Esophagus squamous epithelium (tissue), 5 donors: ENCODE data around the gene ITPK1. TPM values are rescaled to one million over a fixed set of nuclear protein-coding genes. Genes with fewer than 3 reads are reported as not detected.

ENCODE experiments used
- DNase-seq: peaks from one replicate; lab custom pipeline; 2025; lab: John Stamatoyannopoulos, UW
- H3K27ac ChIP-seq, 4 donors: fragments of 200-600 bp; sonication (generic); one replicate each; pipeline ENCODE4 v1.5.1; 2016 to 2019; ENCODE audit warnings: mild to moderate bottlenecking in 1 of 4
- H3K27me3 ChIP-seq, 4 donors: fragments of 200-600 bp; sonication (generic); 1 replicate in 3 of 4; 2 replicates in 1 of 4; pipeline versions ENCODE4 v1.5.1 to v1.6.0; 2017 to 2021; ENCODE audit warnings: antibody characterized with exemption in 1 of 4
- H3K36me3 ChIP-seq, 3 donors: fragments of 200-600 bp; sonication (generic); one replicate each; pipeline ENCODE4 v1.5.1; 2016 to 2019
- H3K4me1 ChIP-seq, 3 donors: fragments of 200-600 bp; sonication (generic); one replicate each; pipeline ENCODE4 v1.5.1; 2017 to 2019
- H3K4me3 ChIP-seq, 4 donors: fragments of 200-600 bp; sonication (generic); 1 replicate in 3 of 4; 2 replicates in 1 of 4; pipeline ENCODE4 v1.5.1; 2016 to 2019; ENCODE audit warnings: mild to moderate bottlenecking in 2 of 4, moderate library complexity in 1 of 4
- H3K9me3 ChIP-seq, 3 donors: fragments of 200-600 bp; sonication (generic); one replicate each; pipeline ENCODE4 v1.5.1; 2016 to 2019
- CTCF ChIP-seq, 6 experiments: fragments of 450-650 bp in 4 of 6; fragments of 200-600 bp in 2 of 6; sonication (generic) in 2 of 6; IDR thresholded peaks; one replicate each; pipeline ENCODE4 v1.5.1; 2016 to 2019; ENCODE audit warnings: antibody characterized with exemption in 6 of 6, mild to moderate bottlenecking in 4 of 6, moderate library complexity in 4 of 6
- POLR2A ChIP-seq, 4 donors: fragments of 450-650 bp; IDR thresholded peaks; one replicate each; pipeline ENCODE4 v1.6.1; 2017; ENCODE audit warnings: antibody characterized with exemption in 4 of 4, mild to moderate bottlenecking in 4 of 4, moderate library complexity in 3 of 4
- WGBS, 2 donors: methylation state at CpG; one replicate each; pipeline ENCODE4 v1.1.5; 2018; 5-methylcytosine and 5-hydroxymethylcytosine counted together
- intact Hi-C: fragments of 100-400 bp; cut with DNase I; formaldehyde crosslinking; loops from one replicate; pipeline ENCODE4 v1.15.0; 2022
- total RNA-seq, 4 donors: library from RNA; depleted of rRNA; stranded (reverse); fragments of >200 nt; gene quantifications; one replicate each; pipeline ENCODE4 v1.1.0, GENCODE V29; 2016
- donor health status: DM: yes; HTN: yes; CAD: no.

The ITPK1 gene
- total RNA-seq, 4 donors from 2014 or later, result 14.2 to 34.5 (median 25.8) TPM

GRCh38 chr14:93040443-93040842 lies 75.3 kb downstream of the ITPK1 start:
- H3K36me3 ChIP-seq, result no peaks in the 10 kb centered on the region
- peaks cover 19 to 97% (median 68%) of the 10 kb centered on the region in 3 donors for H3K4me1 ChIP-seq

GRCh38 chr14:93039649-93040315 lies 75.9 kb downstream of the ITPK1 start:
- Histone ChIP-seq H3K9me3 (no peaks in the 10 kb centered on the region), H3K27ac (peak overlapping the region; percentile 35 to 87 (median 76)), H3K36me3 (no peaks in the 10 kb centered on the region), H3K4me3 (no peak overlapping the region), H3K4me1 (peaks cover 19 to 97% (median 61%) of the 10 kb centered on the region in 3 donors), H3K27me3 (no peaks in the 10 kb centered on the region)
- 59% methylated on average over 9 of the region's 11 CpGs; no CpG with 5 or more reads in 1 of the 2 donors for WGBS, 2 donors
- DNase-seq, result no peak
- TF ChIP-seq POLR2A (IDR thresholded peaks at IDR 0.05) (no peak), CTCF (IDR thresholded peaks at IDR 0.05) (no peak)
- intact Hi-C loops, result no loop called here

More at GRCh38 chr14:93040443-93040842, 75.3 kb downstream of the ITPK1 start:
- TF ChIP-seq POLR2A (IDR thresholded peaks at IDR 0.05), result no peak
- no peak for TF ChIP-seq CTCF (IDR thresholded peaks at IDR 0.05)
- intact Hi-C loops, result no loop called here
- no peaks in the 10 kb centered on the region for H3K9me3 ChIP-seq
- H3K4me3 ChIP-seq, result no peak overlapping the region
- DNase-seq, result no peak
- peak overlapping the region; percentile 35 to 87 (median 76) for H3K27ac ChIP-seq
- WGBS, 2 donors, result 44 to 62% methylated on average over 2 to 4 of the region's 5 CpGs
- H3K27me3 ChIP-seq, result no peaks in the 10 kb centered on the region

GRCh38 chr14:93037351-93037750 lies 78.4 kb downstream of the ITPK1 start:
- no peak for TF ChIP-seq POLR2A (IDR thresholded peaks at IDR 0.05)
- TF ChIP-seq CTCF (IDR thresholded peaks at IDR 0.05), result no peak
- 62 to 82% methylated on average over 3 to 4 of the region's 6 CpGs for WGBS, 2 donors
- H3K4me3 ChIP-seq, result no peak overlapping the region
- H3K36me3 ChIP-seq, result no peaks in the 10 kb centered on the region
- peak overlapping the region in 3 of 4 donors; percentile 62 to 85 (median 85) for H3K27ac ChIP-seq
- intact Hi-C loops, result no loop called here
- no peak for DNase-seq
- H3K4me1 ChIP-seq, result peaks cover 31 to 97% (median 52%) of the 10 kb centered on the region in 3 donors
- H3K9me3 ChIP-seq, result no peaks in the 10 kb centered on the region
- H3K27me3 ChIP-seq, result no peaks in the 10 kb centered on the region

- Histone ChIP-seq H3K4me1 (peaks cover 35 to 97% (median 54%) of the 10 kb centered on the region in 3 donors), H3K27ac (peak overlapping the region; percentile 46 to 85 (median 74))
- intact Hi-C loops, result no loop called here
Observed at GRCh38 chr14:93036652-93037345, 78.9 kb downstream of the ITPK1 start.

More at GRCh38 chr14:93036652-93037345, 78.9 kb downstream of the ITPK1 start:
- no peaks in the 10 kb centered on the region for H3K36me3 ChIP-seq
- no peaks in the 10 kb centered on the region for H3K9me3 ChIP-seq
- WGBS, 2 donors, result 59 to 71% methylated on average over 1 to 6 of the region's 12 CpGs
- TF ChIP-seq CTCF (IDR thresholded peaks at IDR 0.05), result no peak
- no peak for TF ChIP-seq POLR2A (IDR thresholded peaks at IDR 0.05)
- no peak for DNase-seq
- no peaks in the 10 kb centered on the region for H3K27me3 ChIP-seq
- H3K4me3 ChIP-seq, result no peak overlapping the region
